Eye (tissue), 1 donor: ENCODE data around the gene ELMO1.

Source experiments
- DNase-seq: peaks from one replicate; pipeline ENCODE4 v3.0.0-alpha.2; 2015

Gene ELMO1

GRCh38 chr7:36961693-36962092 is 487.0 kb downstream of the ELMO1 start:
- DNase-seq = no peak

GRCh38 chr7:36961097-36961496 is 487.6 kb downstream of the ELMO1 start:
- no peak for DNase-seq

- no peak for DNase-seq
Measured at GRCh38 chr7:36960105-36960504, 488.6 kb downstream of the ELMO1 start.

- DNase-seq = no peak
Measured at GRCh38 chr7:36958111-36958733, 490.4 kb downstream of the ELMO1 start.

GRCh38 chr7:36957620-36958019 is 491.0 kb downstream of the ELMO1 start:
- DNase-seq = no peak

- no peak for DNase-seq
Measured at GRCh38 chr7:36956814-36957213, 491.9 kb downstream of the ELMO1 start.

GRCh38 chr7:36955456-36956129 is 493.1 kb downstream of the ELMO1 start:
- DNase-seq = no peak

- no peak for DNase-seq
Measured at GRCh38 chr7:36951257-36951697, 497.4 kb downstream of the ELMO1 start.

- DNase-seq = no peak
Measured at GRCh38 chr7:36949711-36950600, 498.7 kb downstream of the ELMO1 start.

GRCh38 chr7:36946401-36946739 is 502.3 kb downstream of the ELMO1 start:
- DNase-seq = no peak

GRCh38 chr7:36945612-36946400 is 502.9 kb downstream of the ELMO1 start:
- no peak for DNase-seq

- DNase-seq = no peak
Measured at GRCh38 chr7:36944838-36945237, 503.8 kb downstream of the ELMO1 start.

GRCh38 chr7:36943591-36944435 is 504.9 kb downstream of the ELMO1 start:
- DNase-seq = no peak

GRCh38 chr7:36942955-36943354 is 505.7 kb downstream of the ELMO1 start:
- DNase-seq = no peak

GRCh38 chr7:36942541-36942940 is 506.1 kb downstream of the ELMO1 start:
- no peak for DNase-seq

GRCh38 chr7:36942025-36942424 is 506.6 kb downstream of the ELMO1 start:
- no peak for DNase-seq

GRCh38 chr7:36941359-36941758 is 507.3 kb downstream of the ELMO1 start:
- DNase-seq = no peak

GRCh38 chr7:36939816-36940215 is 508.8 kb downstream of the ELMO1 start:
- DNase-seq = no peak

GRCh38 chr7:36937754-36938563 is 510.7 kb downstream of the ELMO1 start:
- DNase-seq = no peak

GRCh38 chr7:36931892-36932291 is 516.8 kb downstream of the ELMO1 start:
- no peak for DNase-seq

- peak; percentile 67 for DNase-seq
Measured at GRCh38 chr7:36929791-36930190, 518.9 kb downstream of the ELMO1 start.
